Measurements from ENCODE around the gene E2F3. TPM values are rescaled to one million over a fixed set of nuclear protein-coding genes. Genes with fewer than 3 reads are reported as not detected.

E2F3 gene
- total and polyA plus RNA-seq, 10 of the 15 experiments (the other 5 are each of a cell fraction or from before 2014, with no cell fraction given) = 5.1 to 16.8 (median 10.6) TPM

GRCh38 chr6:20481281-20481680 lies 79.6 kb downstream of the E2F3 start:
- no peak overlapping the region for H3K27ac ChIP-seq (ENCODE audit: control insufficient read depth, insufficient read depth)
- FAIRE-seq (no peak), ATAC-seq (no peak), DNase-seq (ENCODE audit: low read depth, low spot score) (no peak)
- no peaks in the 10 kb centered on the region for H3K4me1 ChIP-seq (ENCODE audit: control insufficient read depth, insufficient read depth, low read length)
- H3K27me3 ChIP-seq (replicated peaks in 1 of 2; ENCODE audit: control insufficient read depth in 2 of 2, insufficient read depth in 2 of 2, low read length in 1 of 2) = no peaks in the 10 kb centered on the region
- in situ Hi-C loops (cut with MboI) (no loop called here), intact Hi-C loops (cut with micrococcal nuclease; ENCODE audit: unreplicated experiment) (no loop called here)
- 79% methylated on average over 8 of the region's 8 CpGs for WGBS (ENCODE audit: insufficient coverage, insufficient replicate concordance, low lambda C conversion rate, missing lambda C conversion rate)
- SMC1A ChIA-PET (ENCODE audit: uncharacterized antibody, unreplicated experiment) = interaction anchor here (0.6 kb wide), 1 partner anchor 8 kb away, joined by 3 read pairs; no protein-coding TSS in a partner anchor
- no peak overlapping the region for H3K4me3 ChIP-seq
- H3K79me2 ChIP-seq (ENCODE audit: control insufficient read depth, insufficient read depth, low read length) = no peaks in the 10 kb centered on the region
- RAD21 ChIA-PET (ENCODE audit: unreplicated experiment) = no interaction called here
- POLR2A ChIA-PET = no interaction called here
- H3K9me3 ChIP-seq (replicated peaks; ENCODE audit: control insufficient read depth, insufficient read depth, low read length) = no peaks in the 10 kb centered on the region
- no peak overlapping the region for H3K9ac ChIP-seq (ENCODE audit: control insufficient read depth, insufficient read depth, low read length)
- H3K4me2 ChIP-seq (ENCODE audit: control insufficient read depth, insufficient read depth) = no peak overlapping the region
- H2AFZ ChIP-seq (ENCODE audit: control insufficient read depth, low read depth, low read length) = no peak overlapping the region
- TF ChIP-seq IRF3 (IDR thresholded peaks at IDR 0.05) = no peak
- no peak for TF ChIP-seq CEBPZ (IDR thresholded peaks at IDR 0.05; ENCODE audit: low read depth, low read length)
- no peak for TF ChIP-seq POLR2AphosphoS2 (IDR thresholded peaks at IDR 0.05; ENCODE audit: low read depth, low read length)
- no peak for TF ChIP-seq CHD4 (IDR thresholded peaks at IDR 0.05)
- TF ChIP-seq MTA2 (IDR thresholded peaks at IDR 0.05; ENCODE audit: low read depth) = no peak
- TF ChIP-seq EED (IDR thresholded peaks at IDR 0.05; ENCODE audit: low read depth) = no peak
- no peak for TF ChIP-seq SIX5 (IDR thresholded peaks at IDR 0.05; ENCODE audit: low read depth, low read length, severe bottlenecking)
- TF ChIP-seq CREB1 (IDR thresholded peaks at IDR 0.05; ENCODE audit: low read depth) = no peak
- TF ChIP-seq POLR2A (IDR thresholded peaks at IDR 0.05; ENCODE audit: low read depth, low read length) = no peak
- TF ChIP-seq MXI1 (IDR thresholded peaks at IDR 0.05; ENCODE audit: low read depth, low read length) = no peak
- TF ChIP-seq ZNF207 (IDR thresholded peaks at IDR 0.05; ENCODE audit: borderline replicate concordance) = no peak
- TF ChIP-seq IKZF1 (conservative IDR thresholded peaks at IDR 0.05) = no peak
- no peak for TF ChIP-seq SRF (IDR thresholded peaks at IDR 0.05; ENCODE audit: low read depth in 2 of 2, low read length in 2 of 2)
- TF ChIP-seq CBX3 (IDR thresholded peaks at IDR 0.05; ENCODE audit: borderline replicate concordance, low read depth) = no peak
- no peak for TF ChIP-seq LARP7 (IDR thresholded peaks at IDR 0.05)
- no peak for TF ChIP-seq IKZF2 (IDR thresholded peaks at IDR 0.05)
- no peak for TF ChIP-seq FOS (IDR thresholded peaks at IDR 0.05; ENCODE audit: borderline replicate concordance, extremely low read depth, insufficient read length)
- no peak for TF ChIP-seq ASH2L (IDR thresholded peaks at IDR 0.05; ENCODE audit: borderline replicate concordance, low read depth)
- CTCF ChIA-PET = interaction anchor here (0.7 kb wide), 1 partner anchor 76 kb away, joined by 3 read pairs; no protein-coding TSS in a partner anchor
- no peaks in the 10 kb centered on the region for H4K20me1 ChIP-seq (ENCODE audit: control insufficient read depth, insufficient read depth)
- H3K36me3 ChIP-seq (ENCODE audit: control insufficient read depth in 2 of 2, insufficient read depth in 2 of 2, low read length in 1 of 2) = peaks cover 12 to 25% of the 10 kb centered on the region in 2 experiments; a peak in 3 of 4 replicates
- BruUV-seq (replicated peaks) = no TSS peak
